Measurements from ENCODE around the gene NLRC3.

NLRC3 gene

DNA sequence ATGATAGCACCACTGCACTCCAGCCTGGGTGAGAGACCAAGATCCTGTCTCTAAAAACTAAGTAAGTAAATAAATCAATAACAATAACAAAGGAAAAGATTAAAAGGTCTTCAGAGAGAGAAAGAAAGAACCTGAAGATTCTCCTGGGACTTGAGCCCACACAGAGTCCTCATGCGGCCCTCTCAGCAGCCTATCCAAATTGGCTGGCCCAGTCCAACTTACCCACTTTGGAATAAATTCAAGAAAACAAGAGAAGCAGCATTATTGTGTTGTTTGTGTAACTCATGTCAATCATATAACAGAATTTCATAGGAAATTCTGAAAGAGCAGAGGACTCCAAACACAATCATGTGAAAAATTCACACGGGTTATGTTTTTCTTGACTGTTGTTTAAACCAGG lies 30.4 kb upstream of the NLRC3 start:
- Mint-ChIP-seq H3K4me1 (ENCODE audit: low read depth) (peaks cover 28% of the 10 kb centered on the region), H3K9me3 (no peaks in the 10 kb centered on the region), H3K36me3 (ENCODE audit: low read depth) (peaks cover 27% of the 10 kb centered on the region), H3K4me3 (no peak overlapping the region), H3K27ac (no peak overlapping the region), H3K27me3 (ENCODE audit: low read depth) (no peaks in the 10 kb centered on the region)
- no peak for DNase-seq (ENCODE audit: low spot score)

DNA sequence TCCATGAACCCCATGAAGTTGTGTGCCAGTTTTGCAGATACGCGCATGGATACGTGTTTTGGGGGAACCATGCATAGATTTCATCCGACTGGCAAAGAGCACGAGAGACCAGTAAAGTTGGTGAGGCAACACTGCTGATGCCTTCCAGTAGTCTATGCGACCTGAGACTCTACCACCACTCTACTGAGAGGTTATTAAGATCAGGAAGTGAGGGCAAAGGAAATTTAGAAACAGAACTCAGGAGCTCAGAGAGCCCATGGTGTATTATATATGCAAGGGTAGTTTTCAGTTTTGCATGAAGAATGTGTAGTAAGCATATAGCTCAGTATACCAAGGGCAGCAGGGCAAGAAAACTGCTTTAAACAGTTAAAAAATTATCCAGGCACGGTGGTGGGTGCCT lies 30.0 kb upstream of the NLRC3 start:
- Mint-ChIP-seq H3K36me3 (ENCODE audit: low read depth) (peaks cover 26% of the 10 kb centered on the region), H3K9me3 (no peaks in the 10 kb centered on the region), H3K4me1 (ENCODE audit: low read depth) (peaks cover 26% of the 10 kb centered on the region), H3K27me3 (ENCODE audit: low read depth) (no peaks in the 10 kb centered on the region), H3K27ac (no peak overlapping the region), H3K4me3 (no peak overlapping the region)
- DNase-seq (ENCODE audit: low spot score): no peak

DNA sequence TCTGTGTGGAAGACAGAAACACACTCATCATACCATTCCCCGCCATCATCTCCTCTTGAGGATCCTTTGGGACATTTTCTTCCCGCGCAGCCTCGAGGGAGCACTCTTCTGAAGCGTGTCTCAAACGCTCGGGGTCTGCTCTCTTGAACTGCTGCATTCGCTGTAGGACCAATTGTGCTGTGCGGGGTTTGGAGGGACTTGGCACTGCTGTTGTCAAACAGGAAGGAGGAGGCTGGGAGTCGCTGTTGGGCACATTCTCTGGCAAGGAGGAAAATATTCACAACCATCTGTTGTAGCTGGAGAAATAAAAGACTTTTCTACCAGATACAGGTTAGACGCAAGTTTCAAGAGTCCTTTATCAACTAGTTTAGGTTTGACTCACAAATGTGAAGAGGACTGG lies 29.2 kb upstream of the NLRC3 start:
- peaks cover 25% of the 10 kb centered on the region for H3K4me1 Mint-ChIP-seq (ENCODE audit: low read depth)
- H3K4me3 Mint-ChIP-seq: no peak overlapping the region
- H3K36me3 Mint-ChIP-seq (ENCODE audit: low read depth): peaks cover 25% of the 10 kb centered on the region
- no peak for DNase-seq (ENCODE audit: low spot score)
- no peak overlapping the region for H3K27ac Mint-ChIP-seq
- H3K9me3 Mint-ChIP-seq: no peaks in the 10 kb centered on the region
- H3K27me3 Mint-ChIP-seq (ENCODE audit: low read depth): no peaks in the 10 kb centered on the region

DNA sequence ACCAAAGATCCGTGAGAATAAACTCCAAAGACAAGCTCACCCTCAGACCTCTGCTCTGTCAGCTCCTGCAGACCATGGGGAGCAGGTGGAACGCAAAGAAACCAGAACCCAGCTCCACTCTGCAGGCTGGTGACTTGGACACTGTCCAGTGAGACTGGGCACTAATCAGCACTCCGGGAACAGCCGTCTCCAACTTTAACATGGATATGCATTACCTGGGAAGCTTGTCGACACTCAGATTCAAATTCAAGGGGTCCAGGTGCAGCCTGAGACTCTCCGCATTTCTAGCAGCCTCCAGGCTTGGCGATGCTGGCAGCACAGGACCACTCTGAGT lies 25.1 kb upstream of the NLRC3 start:
- no peak for DNase-seq (ENCODE audit: low spot score)
- Mint-ChIP-seq H3K4me1 (ENCODE audit: low read depth) (peaks cover 7% of the 10 kb centered on the region), H3K36me3 (ENCODE audit: low read depth) (peaks cover 38% of the 10 kb centered on the region), H3K9me3 (no peaks in the 10 kb centered on the region), H3K4me3 (no peak overlapping the region), H3K27ac (no peak overlapping the region), H3K27me3 (ENCODE audit: low read depth) (no peaks in the 10 kb centered on the region)

DNA sequence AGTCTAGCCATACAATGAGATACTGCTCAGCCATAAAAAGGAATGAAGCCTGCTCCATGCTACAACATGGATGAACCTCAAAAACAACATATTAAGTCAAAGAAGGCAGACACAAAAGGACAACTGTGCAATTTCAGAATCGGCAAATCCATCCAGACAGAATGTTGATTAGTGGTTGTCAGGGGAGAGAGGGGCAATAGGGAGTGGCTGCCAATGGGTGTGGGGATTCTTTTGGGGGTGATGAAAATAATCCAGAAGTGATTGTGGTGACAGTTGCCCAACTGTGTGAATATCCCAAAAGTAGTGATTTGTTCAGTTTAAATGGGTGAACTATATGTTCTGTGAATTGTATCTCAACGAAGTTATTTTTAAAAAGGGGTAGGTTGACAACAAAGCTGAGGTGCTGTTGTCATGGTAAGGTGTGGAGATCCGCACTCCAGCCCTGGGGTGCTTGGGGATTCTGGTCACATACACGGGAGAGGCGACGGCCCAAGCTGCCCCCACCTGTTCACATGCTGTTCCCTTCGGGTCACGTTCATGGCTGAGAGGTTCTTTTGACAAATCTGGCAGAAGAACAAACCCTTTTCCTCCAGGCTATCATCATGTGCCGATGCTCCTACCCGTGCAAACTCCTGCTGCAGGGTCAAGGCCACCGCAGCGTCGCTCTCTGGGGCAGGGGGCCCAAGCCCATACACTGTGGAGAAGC lies 24.6 kb upstream of the NLRC3 start:
- H3K9me3 Mint-ChIP-seq: no peaks in the 10 kb centered on the region
- peaks cover 38% of the 10 kb centered on the region for H3K36me3 Mint-ChIP-seq (ENCODE audit: low read depth)
- H3K27me3 Mint-ChIP-seq (ENCODE audit: low read depth): no peaks in the 10 kb centered on the region
- H3K27ac Mint-ChIP-seq: no peak overlapping the region
- no peak for DNase-seq (ENCODE audit: low spot score)
- peaks cover 4% of the 10 kb centered on the region for H3K4me1 Mint-ChIP-seq (ENCODE audit: low read depth)
- no peak overlapping the region for H3K4me3 Mint-ChIP-seq

DNA sequence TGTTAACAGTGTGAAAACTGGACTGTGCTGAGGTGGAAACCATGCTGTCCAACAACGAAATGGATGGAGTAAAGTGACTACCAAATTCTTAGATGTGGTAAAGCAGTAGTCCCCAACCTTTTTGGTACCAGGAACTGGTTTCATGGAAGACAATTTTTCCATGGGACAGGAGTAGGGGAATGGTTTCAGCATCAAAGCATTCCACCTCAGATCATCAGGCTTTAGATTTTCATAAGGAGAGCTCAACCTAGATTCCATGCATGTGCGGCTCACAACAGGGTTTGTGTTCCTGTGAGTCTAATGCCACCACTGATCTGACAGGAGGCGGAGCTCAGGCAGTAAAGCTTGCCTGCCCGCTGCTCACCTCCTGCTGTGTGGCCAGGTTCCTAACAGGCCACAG lies 22.7 kb upstream of the NLRC3 start:
- H3K4me1 Mint-ChIP-seq (ENCODE audit: low read depth): no peaks in the 10 kb centered on the region

DNA sequence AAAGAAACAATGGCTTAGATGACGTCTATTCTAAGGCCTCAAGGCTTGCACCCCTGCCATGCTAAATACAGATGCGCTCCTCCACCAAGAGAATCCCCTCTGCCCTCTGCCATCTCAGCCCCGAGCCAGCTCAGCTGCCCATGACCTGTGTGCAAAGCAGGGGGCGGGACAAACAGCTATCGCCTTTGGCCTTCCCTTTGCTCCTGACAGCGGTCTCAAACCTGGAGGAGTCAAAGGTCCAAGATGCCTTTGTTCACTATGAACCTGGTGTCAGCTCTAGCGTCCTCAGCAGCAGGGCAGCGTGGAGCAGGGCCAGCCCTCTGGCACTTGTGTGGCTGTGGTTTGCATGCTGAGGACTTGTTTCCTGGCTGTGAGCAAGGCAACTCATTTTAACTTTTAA lies 21.9 kb upstream of the NLRC3 start:
- Mint-ChIP-seq H3K4me3 (no peak overlapping the region), H3K4me1 (ENCODE audit: low read depth) (no peaks in the 10 kb centered on the region)

More for the DNA sequence above, 22.7 kb upstream of the NLRC3 start:
- DNase-seq (ENCODE audit: low spot score): no peak
- no peaks in the 10 kb centered on the region for H3K9me3 Mint-ChIP-seq
- no peak overlapping the region for H3K4me3 Mint-ChIP-seq
- peaks cover 37% of the 10 kb centered on the region for H3K36me3 Mint-ChIP-seq (ENCODE audit: low read depth)
- H3K27ac Mint-ChIP-seq: no peak overlapping the region
- H3K27me3 Mint-ChIP-seq (ENCODE audit: low read depth): no peaks in the 10 kb centered on the region

DNA sequence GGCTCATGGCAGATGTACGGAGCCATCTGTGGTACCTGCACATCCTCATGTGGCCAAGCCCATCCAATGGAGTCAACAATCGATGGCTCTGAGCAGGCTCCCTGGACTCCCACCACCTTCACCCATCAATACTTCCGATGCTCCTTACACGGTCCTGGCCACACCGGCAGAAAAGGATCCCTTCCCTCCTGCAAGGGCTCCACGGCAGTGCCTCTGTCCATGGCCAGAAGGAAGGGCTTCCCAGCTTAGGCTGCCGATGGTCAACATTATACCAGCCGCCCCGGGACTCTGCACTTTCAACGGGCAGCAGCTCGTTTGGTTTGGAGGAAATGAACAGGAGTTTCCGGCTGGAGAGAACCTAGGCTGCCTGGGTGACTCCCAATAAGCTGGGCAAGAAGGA lies 21.0 kb upstream of the NLRC3 start:
- Mint-ChIP-seq H3K27ac (no peak overlapping the region), H3K4me1 (ENCODE audit: low read depth) (no peaks in the 10 kb centered on the region), H3K9me3 (no peaks in the 10 kb centered on the region), H3K4me3 (no peak overlapping the region), H3K36me3 (ENCODE audit: low read depth) (peaks cover 31% of the 10 kb centered on the region), H3K27me3 (ENCODE audit: low read depth) (no peaks in the 10 kb centered on the region)
- no peak for DNase-seq (ENCODE audit: low spot score)

More for the DNA sequence above, 21.9 kb upstream of the NLRC3 start:
- no peak for DNase-seq (ENCODE audit: low spot score)
- peaks cover 37% of the 10 kb centered on the region for H3K36me3 Mint-ChIP-seq (ENCODE audit: low read depth)
- no peak overlapping the region for H3K27ac Mint-ChIP-seq
- H3K27me3 Mint-ChIP-seq (ENCODE audit: low read depth): no peaks in the 10 kb centered on the region
- H3K9me3 Mint-ChIP-seq: no peaks in the 10 kb centered on the region

DNA sequence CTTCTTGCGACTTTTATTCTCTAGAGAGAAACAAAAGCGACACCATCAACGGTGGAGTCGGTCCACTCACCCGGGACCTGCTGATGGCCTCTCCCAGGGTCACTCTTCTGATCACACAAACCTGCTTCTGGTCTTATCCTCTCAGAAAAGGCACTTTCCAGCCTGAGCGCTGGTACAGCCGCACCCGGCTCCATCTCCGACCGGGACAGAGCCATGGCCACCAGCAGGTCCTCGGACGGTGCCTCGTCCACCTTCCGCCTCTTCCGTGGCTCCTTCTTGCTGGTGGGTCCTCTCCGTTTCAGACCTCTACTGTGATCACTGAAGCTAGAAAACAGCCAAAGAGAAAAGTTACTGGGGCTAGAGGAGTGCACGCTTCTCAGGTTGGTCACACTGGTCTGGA lies 20.5 kb upstream of the NLRC3 start:
- peaks cover 30% of the 10 kb centered on the region for H3K36me3 Mint-ChIP-seq (ENCODE audit: low read depth)
- no peaks in the 10 kb centered on the region for H3K27me3 Mint-ChIP-seq (ENCODE audit: low read depth)
- no peaks in the 10 kb centered on the region for H3K4me1 Mint-ChIP-seq (ENCODE audit: low read depth)
- DNase-seq (ENCODE audit: low spot score): no peak
- H3K27ac Mint-ChIP-seq: no peak overlapping the region
- H3K9me3 Mint-ChIP-seq: no peaks in the 10 kb centered on the region
- H3K4me3 Mint-ChIP-seq: no peak overlapping the region

DNA sequence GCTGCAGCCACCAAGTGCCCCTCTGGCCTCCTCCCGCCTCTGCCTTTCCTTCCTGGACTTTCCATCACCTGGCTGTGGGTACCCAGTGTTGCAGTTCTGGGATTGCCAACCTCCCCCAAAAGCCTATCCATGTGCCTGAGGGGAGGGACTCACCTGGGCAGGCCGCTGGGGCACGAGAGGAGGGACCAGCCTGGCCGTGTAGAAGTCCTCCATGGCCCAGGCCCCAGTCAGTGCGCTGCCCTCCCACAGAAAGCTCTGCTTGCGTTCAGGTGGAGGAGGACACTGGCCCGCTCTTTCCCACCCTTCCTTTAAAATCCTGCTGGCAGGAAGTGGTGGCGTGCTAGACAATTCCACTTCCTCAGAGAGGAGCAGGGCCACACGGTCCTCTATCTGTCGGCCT lies 20.0 kb upstream of the NLRC3 start:
- Mint-ChIP-seq H3K9me3 (no peaks in the 10 kb centered on the region), H3K4me3 (no peak overlapping the region), H3K27ac (no peak overlapping the region), H3K27me3 (ENCODE audit: low read depth) (no peaks in the 10 kb centered on the region), H3K4me1 (ENCODE audit: low read depth) (no peaks in the 10 kb centered on the region), H3K36me3 (ENCODE audit: low read depth) (peaks cover 32% of the 10 kb centered on the region)
- DNase-seq (ENCODE audit: low spot score): no peak

DNA sequence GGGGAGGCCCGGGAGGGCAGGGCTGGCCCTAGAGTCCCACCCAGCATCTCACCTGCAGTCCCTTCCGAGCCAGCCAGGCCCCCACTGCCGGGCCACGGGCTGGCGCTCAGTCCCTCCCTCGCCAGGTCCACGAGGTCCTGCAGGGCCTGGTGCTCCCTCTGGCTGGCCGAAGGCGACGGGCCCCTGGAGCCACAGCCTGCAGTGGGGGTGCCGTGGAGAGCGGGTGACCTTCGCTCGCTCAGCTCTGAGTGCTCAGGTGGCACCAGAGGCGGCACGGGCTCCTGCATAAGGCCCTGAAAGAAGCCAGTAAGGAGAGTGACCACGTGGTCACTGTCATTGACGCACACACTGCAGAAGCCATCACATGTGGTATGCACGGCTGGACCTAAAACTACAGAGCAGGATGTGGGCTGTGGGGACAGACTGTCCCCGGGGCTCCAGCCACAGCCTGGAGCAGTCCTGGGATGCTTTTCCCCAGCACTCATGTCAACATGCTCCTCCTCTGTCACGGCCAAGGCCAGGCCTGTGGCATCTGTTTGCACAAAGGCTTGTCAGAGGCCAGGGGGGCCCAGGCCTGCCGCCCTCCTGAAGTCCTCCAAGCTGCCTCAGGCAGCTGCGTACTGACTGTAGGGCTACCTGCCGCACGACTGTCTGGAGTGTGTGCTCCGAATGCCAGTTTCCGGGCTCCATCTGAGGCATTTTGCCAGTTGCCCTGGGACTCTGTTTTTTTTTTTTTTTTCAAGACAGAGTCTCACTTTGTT lies 19.1 kb upstream of the NLRC3 start:
- Mint-ChIP-seq H3K27ac (no peak overlapping the region), H3K27me3 (ENCODE audit: low read depth) (no peaks in the 10 kb centered on the region), H3K36me3 (ENCODE audit: low read depth) (peaks cover 30% of the 10 kb centered on the region), H3K4me1 (ENCODE audit: low read depth) (peaks cover under 1% of the 10 kb centered on the region), H3K9me3 (no peaks in the 10 kb centered on the region), H3K4me3 (no peak overlapping the region)
- DNase-seq (ENCODE audit: low spot score): no peak

DNA sequence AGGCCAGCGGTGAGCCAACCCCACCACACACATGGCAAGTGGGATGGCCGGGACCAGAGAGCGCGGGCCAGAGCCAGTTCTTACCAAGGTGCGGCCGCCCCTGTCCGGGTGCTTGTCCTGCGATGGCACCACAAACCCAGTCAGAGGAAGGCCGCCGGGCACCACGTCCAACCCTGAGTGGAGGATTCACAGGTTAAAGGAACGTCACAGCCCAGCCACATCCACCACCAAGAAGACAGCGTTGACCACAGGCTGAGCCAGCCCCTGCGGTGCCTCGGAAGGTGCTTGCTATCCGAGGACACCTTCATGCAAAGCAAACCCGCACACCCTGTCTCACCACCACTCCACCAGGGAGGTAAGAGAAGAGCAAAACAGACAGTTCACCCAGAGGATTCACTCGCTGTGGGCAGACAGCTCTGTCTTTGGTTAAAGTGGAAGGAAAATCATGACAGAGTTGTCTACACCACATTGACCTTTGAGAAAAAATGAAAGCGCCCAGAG lies 18.4 kb upstream of the NLRC3 start:
- Mint-ChIP-seq H3K27me3 (ENCODE audit: low read depth) (no peaks in the 10 kb centered on the region), H3K36me3 (ENCODE audit: low read depth) (peaks cover 29% of the 10 kb centered on the region), H3K27ac (no peak overlapping the region), H3K9me3 (no peaks in the 10 kb centered on the region), H3K4me1 (ENCODE audit: low read depth) (peaks cover 4% of the 10 kb centered on the region), H3K4me3 (no peak overlapping the region)
- no peak for DNase-seq (ENCODE audit: low spot score)

DNA sequence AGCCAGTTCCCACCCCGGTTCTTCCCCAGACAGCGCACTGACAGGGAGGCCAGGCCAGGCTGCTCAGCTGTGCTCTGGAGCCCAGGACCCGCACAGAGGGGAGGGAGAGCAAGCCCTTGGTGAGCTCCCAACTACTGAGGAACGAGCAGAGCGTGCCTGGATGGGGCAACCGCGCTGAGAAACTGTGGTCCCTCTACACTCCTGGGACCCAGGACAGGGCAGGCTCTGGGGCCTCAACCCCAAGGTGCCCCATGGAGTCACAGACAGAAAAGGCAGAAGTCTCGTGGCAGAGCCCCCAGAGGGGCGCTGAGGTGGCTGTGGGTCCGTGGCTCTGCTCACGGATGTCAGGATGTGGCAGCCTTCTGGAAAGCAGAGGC lies 17.9 kb upstream of the NLRC3 start:
- H3K9me3 Mint-ChIP-seq: no peaks in the 10 kb centered on the region
- H3K27me3 Mint-ChIP-seq (ENCODE audit: low read depth): no peaks in the 10 kb centered on the region
- DNase-seq (ENCODE audit: low spot score): no peak
- H3K27ac Mint-ChIP-seq: no peak overlapping the region
- no peak overlapping the region for H3K4me3 Mint-ChIP-seq
- peaks cover 29% of the 10 kb centered on the region for H3K36me3 Mint-ChIP-seq (ENCODE audit: low read depth)
- peaks cover 4% of the 10 kb centered on the region for H3K4me1 Mint-ChIP-seq (ENCODE audit: low read depth)

DNA sequence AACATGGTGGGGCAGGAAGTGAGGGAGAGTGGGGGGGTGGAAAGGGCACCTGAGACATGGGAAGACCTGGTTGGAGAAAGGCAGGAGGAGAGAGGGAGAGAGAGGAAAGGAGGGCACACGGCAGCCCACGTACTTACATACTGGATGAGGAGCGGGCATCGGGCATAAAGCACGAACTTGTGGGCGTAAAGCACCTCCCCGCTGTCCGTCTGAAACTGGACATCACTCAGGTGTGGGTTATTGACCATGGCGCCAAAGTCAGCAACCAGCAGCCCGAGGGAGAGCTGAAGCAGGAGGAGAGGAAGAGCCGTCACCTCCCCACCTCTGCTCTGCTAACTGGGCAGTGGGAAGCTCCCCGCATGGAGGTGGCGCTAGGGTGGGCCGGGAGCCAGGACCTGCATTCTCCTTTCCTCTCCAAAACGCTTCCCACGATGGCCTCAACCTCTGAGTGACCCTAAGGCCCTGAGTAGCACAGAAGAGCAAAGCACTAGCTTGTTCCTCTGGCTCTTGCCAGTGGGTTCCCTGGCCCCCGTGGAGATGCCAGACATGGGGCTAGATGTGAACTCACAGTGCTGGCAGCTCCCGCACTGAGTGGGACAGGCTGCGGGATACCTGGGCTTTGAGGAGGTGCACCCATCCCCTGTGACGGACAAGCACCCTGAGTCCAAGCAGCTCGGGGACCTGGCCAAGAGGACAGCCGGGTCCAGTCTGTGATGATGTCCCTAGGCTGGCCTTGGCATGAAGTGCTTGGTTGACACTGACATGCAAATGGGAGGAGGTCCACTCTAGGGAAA lies 17.3 kb upstream of the NLRC3 start:
- DNase-seq (ENCODE audit: low spot score): no peak
- peaks cover 26% of the 10 kb centered on the region for H3K36me3 Mint-ChIP-seq (ENCODE audit: low read depth)
- H3K4me1 Mint-ChIP-seq (ENCODE audit: low read depth): peaks cover 4% of the 10 kb centered on the region
- H3K27me3 Mint-ChIP-seq (ENCODE audit: low read depth): no peaks in the 10 kb centered on the region
- no peak overlapping the region for H3K27ac Mint-ChIP-seq
- H3K9me3 Mint-ChIP-seq: no peaks in the 10 kb centered on the region
- no peak overlapping the region for H3K4me3 Mint-ChIP-seq
